DND-41 (cell line): ENCODE results near the gene TRIM47.

Experiments
- ATAC-seq: fragments of 200-7000 bp; cut with Tn5 transposase; 3 replicates; pipeline ENCODE4 v1.9.1; 2021; ENCODE audit warnings: low read depth; ENCODE audit not compliant: insufficient read depth
- DNase-seq: peaks from one replicate; pipeline ENCODE4 v3.0.0-alpha.2; 2020
- H2AFZ ChIP-seq: 2 replicates; pipeline ENCODE4 v1.6.0; 2012; ENCODE audit warnings: low read depth, low read length
- H3K27ac ChIP-seq: 2 replicates; pipeline ENCODE4 v1.5.1; 2012; ENCODE audit warnings: low read length, inconsistent platforms
- H3K27me3 ChIP-seq: fragments of 200-600 bp; sonication (generic); 2 replicates; pipeline ENCODE4 v1.6.0; 2012; ENCODE audit warnings: low read length, mild to moderate bottlenecking, inconsistent platforms; ENCODE audit not compliant: insufficient read depth, poor library complexity
- H3K36me3 ChIP-seq: 2 replicates; pipeline ENCODE4 v1.5.1; 2012; ENCODE audit warnings: low read length, inconsistent platforms; ENCODE audit not compliant: insufficient read depth
- H3K4me1 ChIP-seq: 2 replicates; pipeline ENCODE4 v1.5.1; 2012; ENCODE audit warnings: mild to moderate bottlenecking, low read length; ENCODE audit not compliant: insufficient read depth
- H3K4me2 ChIP-seq: 2 replicates; pipeline ENCODE4 v1.6.0; 2012; ENCODE audit warnings: mild to moderate bottlenecking, moderate library complexity, low read length, inconsistent platforms; ENCODE audit not compliant: insufficient read depth
- H3K4me3 ChIP-seq, 2 experiments: fragments of 200-600 bp in 1 of 2; shearing (Covaris generic) in 1 of 2; 2 replicates each; pipeline ENCODE4 v1.5.1; 2012 to 2016; ENCODE audit warnings: inconsistent platforms in 2 of 2, low read length in 2 of 2, mild to moderate bottlenecking in 2 of 2, low read depth in 1 of 2, moderate library complexity in 1 of 2
- H3K79me2 ChIP-seq: 2 replicates; pipeline ENCODE4 v1.6.0; 2012; ENCODE audit warnings: low read length, inconsistent platforms; ENCODE audit not compliant: insufficient read depth
- H3K9ac ChIP-seq: 2 replicates; pipeline ENCODE4 v1.6.0; 2012; ENCODE audit warnings: low read depth, mild to moderate bottlenecking, inconsistent platforms, low read length, moderate library complexity
- H3K9me3 ChIP-seq: 2 replicates; pipeline ENCODE4 v1.5.1; 2012; ENCODE audit warnings: low read length, moderate library complexity, mild to moderate bottlenecking, inconsistent platforms; ENCODE audit not compliant: insufficient read depth, severe bottlenecking
- H4K20me1 ChIP-seq: 2 replicates; pipeline ENCODE4 v1.6.0; 2012; ENCODE audit warnings: low read length; ENCODE audit not compliant: insufficient read depth
- CTCF ChIP-seq: IDR thresholded peaks from 2 replicates; pipeline ENCODE4 v1.5.1; 2012; ENCODE audit warnings: borderline replicate concordance, low read length, moderate library complexity, mild to moderate bottlenecking; ENCODE audit not compliant: poor library complexity, severe bottlenecking; ENCODE audit errors: extremely low read depth
- EZH2 ChIP-seq: IDR thresholded peaks from 3 replicates; pipeline ENCODE4 v1.6.1; 2012; ENCODE audit warnings: borderline replicate concordance, low read depth, mild to moderate bottlenecking, moderate library complexity, low read length, inconsistent platforms; ENCODE audit not compliant: severe bottlenecking

The TRIM47 gene

DNA sequence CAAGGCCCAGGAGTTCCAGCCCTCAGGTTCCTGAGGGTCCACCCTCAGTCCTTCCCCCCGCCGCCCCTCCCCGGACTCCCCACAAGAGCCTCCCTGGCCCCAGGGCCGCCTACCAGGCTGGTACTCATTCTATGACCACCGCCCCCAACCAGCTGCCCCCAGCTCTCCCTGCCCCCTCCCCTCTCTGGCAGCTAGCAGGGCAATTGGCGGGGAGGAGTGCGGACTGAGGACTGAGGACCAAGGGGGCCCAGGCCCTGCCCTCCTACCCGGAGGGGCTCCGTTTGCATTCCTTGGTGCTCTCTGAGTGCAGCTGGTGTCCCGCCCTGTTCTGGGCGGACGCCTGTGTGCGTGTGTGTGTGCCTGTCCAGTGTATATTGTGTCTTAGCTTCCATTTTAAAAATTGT is 53.2 kb downstream of the TRIM47 start:
- Histone ChIP-seq H3K36me3 (peaks cover 88% of the 10 kb centered on the region), H2AFZ (no peak overlapping the region), H3K79me2 (no peaks in the 10 kb centered on the region), H3K9me3 (no peaks in the 10 kb centered on the region), H3K27ac (no peak overlapping the region), H3K4me1 (no peaks in the 10 kb centered on the region), H3K27me3 (no peaks in the 10 kb centered on the region), H3K9ac (no peak overlapping the region), H3K4me3 (no peak overlapping the region), H3K4me2 (no peak overlapping the region), H4K20me1 (peaks cover 10% of the 10 kb centered on the region)
- TF ChIP-seq CTCF (no peak), EZH2 (no peak)
- ATAC-seq: no peak
- DNase-seq: no peak

GRCh38 chr17:75824666-75825065 is 53.7 kb downstream of the TRIM47 start:
- Histone ChIP-seq H4K20me1 (peaks cover 8% of the 10 kb centered on the region), H3K27ac (no peak overlapping the region), H3K79me2 (no peaks in the 10 kb centered on the region), H3K9me3 (no peaks in the 10 kb centered on the region), H3K4me1 (no peaks in the 10 kb centered on the region), H3K4me2 (no peak overlapping the region), H3K27me3 (no peaks in the 10 kb centered on the region), H3K9ac (no peak overlapping the region), H3K4me3 (no peak overlapping the region), H2AFZ (no peak overlapping the region), H3K36me3 (peaks cover 88% of the 10 kb centered on the region)
- ATAC-seq (no peak), DNase-seq (no peak)
- TF ChIP-seq CTCF (no peak), EZH2 (no peak)
